ENCODE measurements around the gene LIPC.

DNA sequence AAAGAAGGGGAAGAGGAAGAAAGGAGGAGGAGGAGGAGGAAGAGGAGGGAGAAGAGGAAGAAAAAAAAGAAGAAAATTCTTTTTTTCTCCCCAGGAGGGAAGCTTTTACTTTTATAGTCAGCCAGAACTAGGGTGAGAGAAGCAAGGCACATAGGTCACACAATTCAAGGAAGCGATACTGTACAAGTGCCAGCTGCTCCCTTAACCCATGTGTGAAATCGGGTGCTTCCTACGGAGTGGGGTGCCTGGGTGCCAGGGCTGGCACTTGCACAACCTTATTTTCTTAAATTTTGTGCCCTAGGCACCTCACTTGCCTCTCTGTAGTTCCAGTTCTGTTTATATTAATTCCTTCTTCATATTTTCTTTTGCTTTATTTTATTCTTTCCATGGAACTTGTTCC lies 150.4 kb downstream of the LIPC start:
- TF ChIP-seq POLR2A (IDR thresholded peaks at IDR 0.05; ENCODE audit: extremely low read depth, insufficient read length) = no peak
- TF ChIP-seq, protein P1, sequence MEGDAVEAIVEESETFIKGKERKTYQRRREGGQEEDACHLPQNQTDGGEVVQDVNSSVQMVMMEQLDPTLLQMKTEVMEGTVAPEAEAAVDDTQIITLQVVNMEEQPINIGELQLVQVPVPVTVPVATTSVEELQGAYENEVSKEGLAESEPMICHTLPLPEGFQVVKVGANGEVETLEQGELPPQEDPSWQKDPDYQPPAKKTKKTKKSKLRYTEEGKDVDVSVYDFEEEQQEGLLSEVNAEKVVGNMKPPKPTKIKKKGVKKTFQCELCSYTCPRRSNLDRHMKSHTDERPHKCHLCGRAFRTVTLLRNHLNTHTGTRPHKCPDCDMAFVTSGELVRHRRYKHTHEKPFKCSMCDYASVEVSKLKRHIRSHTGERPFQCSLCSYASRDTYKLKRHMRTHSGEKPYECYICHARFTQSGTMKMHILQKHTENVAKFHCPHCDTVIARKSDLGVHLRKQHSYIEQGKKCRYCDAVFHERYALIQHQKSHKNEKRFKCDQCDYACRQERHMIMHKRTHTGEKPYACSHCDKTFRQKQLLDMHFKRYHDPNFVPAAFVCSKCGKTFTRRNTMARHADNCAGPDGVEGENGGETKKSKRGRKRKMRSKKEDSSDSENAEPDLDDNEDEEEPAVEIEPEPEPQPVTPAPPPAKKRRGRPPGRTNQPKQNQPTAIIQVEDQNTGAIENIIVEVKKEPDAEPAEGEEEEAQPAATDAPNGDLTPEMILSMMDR (IDR thresholded peaks at IDR 0.05; ENCODE audit: low read depth, low read length) = no peak
